ENCODE results near the gene PKDREJ. TPM values are rescaled to one million over a fixed set of nuclear protein-coding genes. Genes with fewer than 3 reads are reported as not detected.

Gene PKDREJ
- total RNA-seq, 1 experiment from 2014 or later = 0.04 TPM

GRCh38 chr22:46281866-46282678 lies 18.9 kb upstream of the PKDREJ start:
- no peaks in the 10 kb centered on the region for H3K4me1 Mint-ChIP-seq
- Histone ChIP-seq H2BK12ac (ENCODE audit: insufficient read length, low read depth, low read length) (no peak overlapping the region), H3K9me3 (ENCODE audit: control insufficient read depth, low read depth, low read length) (no peaks in the 10 kb centered on the region), H2AFZ (ENCODE audit: low read length) (no peak overlapping the region), H3T11ph (ENCODE audit: low read length) (no peak overlapping the region), H4K5ac (ENCODE audit: insufficient read length, low read depth, low read length) (no peak overlapping the region), H4K8ac (replicated peaks; ENCODE audit: insufficient read length, low read depth, low read length) (no peak overlapping the region), H3K4ac (ENCODE audit: low read depth, low read length) (no peak overlapping the region), H3K14ac (ENCODE audit: insufficient read depth, low read length) (no peak overlapping the region), H4K91ac (ENCODE audit: insufficient read length, low read depth, low read length) (no peak overlapping the region), H2BK15ac (ENCODE audit: low read depth, low read length) (no peak overlapping the region), H3K27ac (ENCODE audit: insufficient read length, low read depth, low read length) (no peak overlapping the region), H3K23me2 (ENCODE audit: insufficient read length, low read depth, low read length, poor library complexity, severe bottlenecking) (no peaks in the 10 kb centered on the region), H2BK20ac (ENCODE audit: low read depth, low read length, poor library complexity, severe bottlenecking) (no peak overlapping the region), H3K79me1 (ENCODE audit: insufficient read depth, low read depth, low read length, poor library complexity, severe bottlenecking) (no peaks in the 10 kb centered on the region), H3K56ac (ENCODE audit: insufficient read length, low read depth, low read length) (no peak overlapping the region), H4K20me1 (ENCODE audit: control insufficient read depth, insufficient read depth, insufficient read length) (no peaks in the 10 kb centered on the region), H3K4me2 (ENCODE audit: insufficient read depth, insufficient read length, low read length) (no peak overlapping the region), H3K79me2 (ENCODE audit: insufficient read depth, low read length) (no peaks in the 10 kb centered on the region), H2BK5ac (ENCODE audit: insufficient read length, low read length) (no peak overlapping the region), H2AK5ac (ENCODE audit: insufficient read length, low read length) (no peak overlapping the region), H3K4me1 (ENCODE audit: insufficient read depth, low read length) (no peaks in the 10 kb centered on the region), H3K9ac (ENCODE audit: extremely low read depth, insufficient read length, low read length) (no peak overlapping the region), H3K27me3 (ENCODE audit: insufficient read depth, low read length) (no peaks in the 10 kb centered on the region), H3K23ac (ENCODE audit: insufficient read length, low read depth, low read length) (no peak overlapping the region), H2BK120ac (ENCODE audit: low read depth, low read length, poor library complexity, severe bottlenecking) (no peak overlapping the region), H3K18ac (ENCODE audit: insufficient read length, low read depth, low read length) (no peak overlapping the region)
- H3K27ac Mint-ChIP-seq = peak overlapping the region in 1 of 3 experiments; percentile 68; a peak in 1 of 7 replicates
- no peak overlapping the region; a peak in 1 of 5 replicates for H3K4me3 Mint-ChIP-seq
- H3K27me3 Mint-ChIP-seq (ENCODE audit: low read depth) = no peaks in the 10 kb centered on the region
- peaks cover 15 to 57% (median 53%) of the 10 kb centered on the region in 3 experiments; a peak in 6 of 7 replicates for H3K36me3 Mint-ChIP-seq (ENCODE audit: insufficient read depth in 1 of 3, low read depth in 3 of 3)
- no peak for DNase-seq
- TF ChIP-seq CTCF (conservative IDR thresholded peaks at IDR 0.05) = no peak
- no peaks in the 10 kb centered on the region for H3K9me3 Mint-ChIP-seq
- no CpG with 5 or more reads among the region's 13 CpGs for WGBS (ENCODE audit: extremely low coverage, insufficient read length, low lambda C conversion rate)

All from H9 (cell line).